ENCODE results near the gene STK25.

STK25 gene

DNA sequence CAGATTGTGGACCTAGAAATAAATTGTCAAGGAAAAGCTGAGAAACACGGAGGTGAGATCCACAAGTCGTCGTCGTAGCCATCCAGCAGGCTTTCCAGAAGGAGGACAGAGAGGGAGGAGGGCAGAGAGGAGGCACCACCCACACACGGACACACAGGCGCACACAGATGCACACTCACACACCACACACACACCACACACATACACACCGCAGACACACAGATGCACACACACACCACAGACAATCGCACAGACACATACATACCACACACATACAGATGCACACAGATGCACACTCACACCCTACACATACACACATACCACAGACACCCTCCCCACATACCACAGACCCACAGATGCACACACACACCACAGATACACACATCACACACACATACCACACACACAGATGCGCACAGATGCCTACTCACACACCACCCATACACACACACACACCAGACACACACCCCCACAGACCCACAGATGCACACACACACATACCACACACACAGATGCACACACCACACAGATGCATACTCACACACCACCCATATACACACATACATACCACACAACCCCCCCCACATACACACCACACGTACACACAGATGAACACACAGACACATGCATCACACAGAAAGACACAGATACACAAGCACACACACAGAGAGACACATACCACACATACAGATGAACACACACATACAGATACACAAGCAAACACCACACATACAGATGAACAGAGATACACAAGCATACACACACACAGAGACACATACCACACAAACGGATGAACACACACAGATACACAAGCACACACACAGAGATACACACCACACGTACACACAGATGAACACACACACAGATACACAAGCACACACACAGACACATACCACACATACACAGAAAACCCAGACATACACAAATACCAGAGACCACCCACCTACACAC, 37.4 kb upstream of the STK25 start:
- no peak for TF ChIP-seq ZFX (IDR thresholded peaks at IDR 0.05)
- TF ChIP-seq, protein P1, sequence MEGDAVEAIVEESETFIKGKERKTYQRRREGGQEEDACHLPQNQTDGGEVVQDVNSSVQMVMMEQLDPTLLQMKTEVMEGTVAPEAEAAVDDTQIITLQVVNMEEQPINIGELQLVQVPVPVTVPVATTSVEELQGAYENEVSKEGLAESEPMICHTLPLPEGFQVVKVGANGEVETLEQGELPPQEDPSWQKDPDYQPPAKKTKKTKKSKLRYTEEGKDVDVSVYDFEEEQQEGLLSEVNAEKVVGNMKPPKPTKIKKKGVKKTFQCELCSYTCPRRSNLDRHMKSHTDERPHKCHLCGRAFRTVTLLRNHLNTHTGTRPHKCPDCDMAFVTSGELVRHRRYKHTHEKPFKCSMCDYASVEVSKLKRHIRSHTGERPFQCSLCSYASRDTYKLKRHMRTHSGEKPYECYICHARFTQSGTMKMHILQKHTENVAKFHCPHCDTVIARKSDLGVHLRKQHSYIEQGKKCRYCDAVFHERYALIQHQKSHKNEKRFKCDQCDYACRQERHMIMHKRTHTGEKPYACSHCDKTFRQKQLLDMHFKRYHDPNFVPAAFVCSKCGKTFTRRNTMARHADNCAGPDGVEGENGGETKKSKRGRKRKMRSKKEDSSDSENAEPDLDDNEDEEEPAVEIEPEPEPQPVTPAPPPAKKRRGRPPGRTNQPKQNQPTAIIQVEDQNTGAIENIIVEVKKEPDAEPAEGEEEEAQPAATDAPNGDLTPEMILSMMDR (conservative IDR thresholded peaks at IDR 0.05) = no peak

DNA sequence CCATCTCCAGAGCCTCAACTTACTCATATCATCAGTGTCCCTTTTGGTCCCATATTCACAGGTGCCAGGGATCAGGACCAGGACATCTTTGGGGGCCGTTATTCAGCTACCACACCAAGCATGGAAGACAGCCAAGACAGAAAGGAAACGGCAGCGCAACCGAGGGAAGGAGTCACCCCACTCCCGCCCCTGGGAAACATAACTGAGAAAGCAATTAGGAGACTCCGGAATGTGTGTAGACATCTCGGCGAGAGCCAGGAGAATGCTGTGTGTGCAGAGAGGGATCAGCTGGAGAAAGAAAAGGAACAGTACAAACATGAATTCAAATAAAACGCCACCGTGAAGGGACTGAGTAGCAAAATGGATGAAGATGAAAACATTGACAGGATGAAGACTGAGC, 36.7 kb upstream of the STK25 start:
- no peak for TF ChIP-seq ZFX (IDR thresholded peaks at IDR 0.05)
- TF ChIP-seq, protein P1 (conservative IDR thresholded peaks at IDR 0.05) = no peak
- H3K27ac ChIP-seq = no peak overlapping the region

More for the DNA sequence above, 37.4 kb upstream of the STK25 start:
- H3K27ac ChIP-seq = no peak overlapping the region

DNA sequence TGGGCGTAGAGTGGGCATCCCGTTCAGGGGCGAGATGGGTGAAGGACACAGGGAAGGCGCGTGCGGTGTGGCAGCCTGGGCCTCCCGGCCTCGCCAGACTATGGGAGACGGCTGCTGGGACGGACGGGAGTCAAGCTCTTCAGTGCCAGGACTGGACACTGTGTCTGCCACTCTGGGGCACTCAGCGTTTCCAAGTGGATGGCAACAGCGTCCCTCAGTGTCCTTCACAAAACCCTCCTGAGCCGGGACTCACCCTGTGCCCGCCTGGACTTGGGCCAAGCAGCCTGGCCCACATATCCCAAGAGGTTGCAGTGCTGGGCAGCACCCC, 33.9 kb upstream of the STK25 start:
- no peak for TF ChIP-seq ZFX (IDR thresholded peaks at IDR 0.05)
- TF ChIP-seq, protein P1 (conservative IDR thresholded peaks at IDR 0.05) = no peak
- H3K27ac ChIP-seq = no peak overlapping the region

DNA sequence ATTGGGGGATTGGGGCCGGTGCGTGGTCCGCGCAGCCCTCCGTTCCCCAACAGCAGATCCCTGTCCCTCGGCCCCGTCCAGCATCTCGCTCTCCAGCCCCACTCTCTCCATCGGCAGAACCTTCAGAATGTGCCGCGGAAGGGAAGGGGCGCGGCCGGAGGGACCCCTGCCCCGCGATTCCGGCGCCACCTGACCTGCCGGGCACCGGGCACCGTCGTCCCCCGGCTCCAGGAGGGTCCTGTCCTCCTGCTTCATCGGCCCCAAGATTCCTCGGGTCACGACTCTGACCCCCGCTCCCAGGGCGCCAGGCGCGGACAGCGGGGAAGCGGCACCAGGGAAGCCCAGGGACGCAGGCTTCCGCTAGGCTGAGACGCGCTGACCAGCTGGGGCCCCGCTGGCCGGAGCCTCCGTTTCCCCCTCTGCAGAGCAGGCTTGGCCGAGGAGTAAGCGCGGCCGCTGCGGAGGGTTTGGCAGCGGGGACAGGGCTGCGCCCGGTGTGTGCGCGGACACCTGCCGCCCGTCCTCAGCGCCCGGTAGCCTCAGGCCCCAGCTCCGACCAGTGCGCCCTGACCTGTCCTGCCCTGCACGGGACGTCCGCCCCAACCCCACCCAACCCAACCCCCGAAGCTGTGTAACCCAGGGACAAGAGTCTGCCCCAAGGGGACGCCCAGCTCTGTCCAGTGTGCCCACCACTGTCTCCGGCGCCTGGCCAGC, 33.3 kb upstream of the STK25 start:
- TF ChIP-seq, protein P1 (conservative IDR thresholded peaks at IDR 0.05) = no peak
- TF ChIP-seq ZFX (IDR thresholded peaks at IDR 0.05) = no peak
- no peak overlapping the region for H3K27ac ChIP-seq

DNA sequence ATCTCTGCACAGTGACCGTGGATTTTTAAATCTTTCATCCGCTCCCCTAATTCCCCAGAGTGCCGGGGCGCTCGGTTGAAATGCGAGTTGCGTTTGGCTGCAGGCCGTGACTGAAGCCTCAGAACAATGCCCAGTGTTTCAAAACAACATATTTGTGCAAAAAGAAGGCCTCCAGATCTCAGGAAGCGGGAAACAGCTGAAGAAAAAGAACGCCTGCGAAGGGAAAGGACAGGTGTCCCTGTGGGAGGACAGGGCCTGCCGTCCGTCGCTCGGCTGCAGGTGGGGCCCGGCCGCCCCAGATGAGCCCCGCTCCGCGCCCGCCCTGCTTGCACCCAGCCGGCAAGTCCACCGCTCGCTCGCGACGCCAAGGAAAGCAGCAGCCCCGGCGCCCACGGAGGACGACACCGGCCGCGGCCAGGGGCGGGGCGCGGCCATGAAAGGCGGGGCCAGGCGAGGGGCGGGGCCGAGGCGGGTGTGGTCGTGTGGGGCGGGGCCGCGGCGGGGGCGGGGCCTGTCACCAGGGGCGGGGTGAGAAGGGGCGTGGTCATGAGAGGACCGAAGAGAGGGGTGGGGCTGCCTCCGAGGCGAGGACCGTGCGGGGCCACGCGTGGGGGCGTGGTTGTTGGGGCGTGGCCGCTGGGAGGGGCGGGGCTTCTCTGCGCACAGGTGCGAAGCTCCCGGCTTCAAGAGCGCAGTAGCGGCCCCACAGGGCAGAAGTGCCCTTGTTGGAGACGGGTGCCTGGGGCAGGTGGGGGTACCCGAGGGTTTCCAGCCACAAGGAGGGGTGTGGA, 32.6 kb upstream of the STK25 start:
- H3K27ac ChIP-seq = no peak overlapping the region
- TF ChIP-seq ZFX (IDR thresholded peaks at IDR 0.05) = no peak
- TF ChIP-seq, protein P1 (conservative IDR thresholded peaks at IDR 0.05) = no peak

DNA sequence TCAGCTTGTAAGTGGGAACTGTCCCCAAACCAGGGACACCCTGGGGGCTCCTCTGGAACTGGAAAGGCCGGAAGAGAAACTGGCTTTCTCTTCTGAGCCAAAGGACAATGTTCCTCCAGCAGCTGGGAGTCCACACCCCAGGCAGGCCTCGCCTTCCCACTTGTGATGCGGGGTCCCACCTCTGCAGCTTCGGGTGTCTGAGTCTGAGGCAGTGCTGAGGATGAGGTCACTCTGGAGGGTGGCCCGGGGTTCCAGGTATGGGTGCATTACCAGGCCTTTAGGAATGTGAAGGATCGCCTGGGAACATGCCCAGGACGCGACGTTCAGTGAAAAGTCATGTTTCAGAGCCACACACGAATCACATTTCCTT, 32.0 kb upstream of the STK25 start:
- H3K27ac ChIP-seq = no peak overlapping the region
- TF ChIP-seq, protein P1 (conservative IDR thresholded peaks at IDR 0.05) = no peak
- TF ChIP-seq ZFX (IDR thresholded peaks at IDR 0.05) = no peak

Data from C4-2B (cell line).